ENCODE results near the gene ABLIM2.

GRCh38 chr4:8040607-8041006 is 118.0 kb downstream of the ABLIM2 start:
- TF ChIP-seq CTCF (IDR thresholded peaks at IDR 0.05) (no peak), POLR2AphosphoS5 (IDR thresholded peaks at IDR 0.05) (no peak)
